ENCODE data around the gene JDP2.

JDP2 gene

DNA sequence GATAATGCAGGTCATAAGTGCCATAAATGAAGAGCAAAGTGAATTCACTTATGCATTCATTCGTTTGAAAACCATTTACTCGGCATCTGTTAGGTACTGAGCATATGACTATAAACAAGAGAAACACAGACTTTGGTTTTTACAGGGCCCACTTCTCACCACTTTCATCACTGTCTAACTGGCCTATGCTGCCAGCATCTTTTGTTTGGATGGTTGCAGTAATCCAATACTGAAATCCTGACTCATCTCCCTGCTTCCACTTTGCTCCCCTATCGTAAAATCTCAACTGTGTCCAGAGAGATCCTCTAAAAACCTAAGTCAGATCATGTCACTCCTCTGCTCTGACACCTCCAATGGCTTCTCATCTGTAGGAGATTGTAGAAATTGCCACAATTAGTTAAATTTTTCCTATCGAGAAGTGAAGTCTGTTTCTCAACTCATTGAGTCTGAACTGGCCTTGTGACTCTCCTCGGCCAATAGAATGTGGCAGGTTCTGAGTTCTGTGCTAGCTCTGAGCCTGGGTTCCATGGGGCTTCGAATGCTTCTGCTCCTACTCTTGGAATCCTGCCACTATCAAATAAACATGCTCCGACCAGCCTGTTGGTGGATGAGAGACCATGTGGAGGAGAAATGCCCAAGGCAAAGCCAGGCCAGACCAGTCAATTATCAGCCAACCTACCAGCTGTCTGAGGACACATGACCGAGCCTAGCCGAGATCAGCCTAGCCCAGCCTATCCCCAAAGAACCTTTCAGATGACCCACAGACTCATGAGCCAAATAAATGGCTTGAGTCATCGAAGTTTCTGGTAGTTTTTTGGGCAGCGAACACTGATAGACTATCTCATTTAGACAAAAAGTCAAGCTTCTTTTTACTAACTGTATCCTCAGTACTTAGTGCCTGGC, 92.3 kb downstream of the JDP2 start:
- FAIRE-seq: no peak

DNA sequence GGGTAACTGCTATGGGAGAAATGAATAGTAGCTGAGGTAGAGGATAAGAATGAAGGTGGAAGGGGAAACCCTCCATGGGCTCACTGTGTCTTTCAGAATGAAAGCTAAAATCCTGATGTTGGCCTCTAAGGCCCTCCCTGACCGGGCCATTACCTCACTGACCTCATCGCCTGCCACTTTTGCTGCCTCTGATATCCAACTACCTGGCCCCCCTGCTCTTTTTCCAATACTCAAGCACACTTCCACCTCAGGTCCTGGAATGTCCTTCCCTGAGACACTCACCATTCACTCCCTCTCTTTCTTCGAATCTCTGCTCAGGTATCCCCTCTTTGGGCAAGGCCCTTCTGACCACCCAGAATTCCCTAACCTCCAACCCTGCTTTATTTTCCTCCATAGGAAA, 93.0 kb downstream of the JDP2 start:
- no peak for FAIRE-seq

GRCh38 chr14:75521415-75522199, 93.8 kb downstream of the JDP2 start:
- FAIRE-seq: no peak

GRCh38 chr14:75522224-75522982, 94.6 kb downstream of the JDP2 start, which contains the start of gene BATF:
BATF (plus strand) TSS chr14:75522469; CDS start chr14:75522683, 214 bp downstream.
- no peak for FAIRE-seq

GRCh38 chr14:75522983-75523318, 95.1 kb downstream of the JDP2 start:
- no peak for FAIRE-seq

All from TTC549 (cell line).